ENCODE results near the gene PDE1A.
A peak's percentile ranks its signal among the peaks of the same experiment; 100 is the strongest.
"Not testable (repeated sequence)": the region's sequence is repeated elsewhere in the genome, so short reads cannot be mapped to it uniquely, and the experiment has no call there.

Gene PDE1A

GRCh38 chr2:182351427-182351826 is 75.4 kb downstream of the PDE1A start:
- no peak for DNase-seq

DNA sequence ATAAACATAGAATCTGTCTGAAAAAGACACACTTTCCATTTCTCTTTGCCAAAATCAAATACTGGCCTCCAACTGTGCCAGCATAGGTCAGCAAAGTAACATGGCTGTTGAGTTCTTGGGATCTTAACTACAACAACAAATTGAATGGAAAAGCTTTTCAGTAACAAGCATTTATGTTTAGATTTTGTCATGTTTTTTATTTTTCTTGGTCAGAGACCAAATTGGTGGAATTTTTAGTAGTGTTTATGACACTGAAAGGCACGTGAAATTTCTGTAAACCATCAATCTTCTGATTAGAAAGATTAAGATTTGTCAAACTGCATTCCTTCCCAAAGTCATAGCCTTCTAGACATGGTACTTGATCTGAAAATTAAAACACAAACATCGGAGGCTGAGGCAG is 77.6 kb downstream of the PDE1A start:
- no peak for DNase-seq

DNA sequence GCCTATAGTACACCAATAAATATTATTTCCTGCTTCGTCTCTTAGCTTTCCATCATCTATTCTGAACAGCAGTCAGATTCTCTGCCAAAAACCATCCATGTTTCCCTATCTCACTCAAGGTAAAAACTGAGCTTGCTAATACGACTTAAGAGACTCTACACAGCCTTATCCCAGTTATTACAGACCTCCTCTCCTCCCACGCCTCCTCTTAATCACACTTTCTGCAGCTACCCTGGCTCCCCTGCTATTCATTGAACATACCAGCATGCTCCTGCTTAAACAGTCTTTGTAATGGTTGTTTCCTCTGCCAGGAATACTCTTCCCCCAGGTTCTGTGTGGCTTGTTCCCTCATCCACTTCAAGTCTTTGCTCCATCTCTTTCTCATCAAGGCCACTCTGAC is 81.5 kb downstream of the PDE1A start:
- DNase-seq = no peak

DNA sequence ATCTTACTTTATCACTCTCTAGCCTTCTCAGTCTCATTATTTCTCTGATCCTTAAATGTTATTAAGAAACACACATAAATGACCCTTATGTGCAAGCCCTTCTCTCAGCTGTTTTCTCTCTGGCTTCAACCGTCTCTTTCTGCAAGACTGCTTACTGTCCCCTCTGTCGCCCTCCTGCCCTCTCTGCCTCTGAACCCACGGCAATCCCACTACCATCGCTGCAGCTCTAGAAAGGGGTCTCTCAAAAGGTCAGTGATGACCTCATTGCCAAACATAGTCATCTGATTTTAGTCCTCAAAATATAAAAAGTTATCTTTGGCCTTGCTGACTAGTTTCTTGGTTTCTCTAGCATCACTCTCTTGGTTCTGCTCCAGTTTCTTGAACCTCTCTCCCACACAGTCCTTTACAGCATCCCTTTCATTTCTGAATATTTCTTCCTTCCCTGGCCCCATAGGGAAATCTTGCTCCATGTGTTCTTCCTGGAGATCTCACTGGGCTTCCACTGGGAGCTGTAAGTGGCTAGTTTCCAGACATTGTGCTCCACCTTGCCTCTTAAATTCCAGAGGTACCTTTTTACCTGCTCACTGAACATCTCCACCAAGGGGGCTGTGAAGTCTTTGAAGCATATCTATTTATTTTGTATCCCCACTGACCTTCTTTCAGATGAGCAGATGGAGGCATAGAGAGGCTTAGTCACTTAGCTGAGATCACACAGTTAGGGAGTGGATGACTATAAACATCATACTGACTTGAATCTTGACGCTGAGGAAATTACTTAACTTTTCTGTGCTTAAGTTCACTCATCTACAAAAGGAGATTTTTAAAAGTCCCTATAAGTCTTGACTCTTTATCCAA is 96.2 kb downstream of the PDE1A start:
- no peak for DNase-seq

- no peak for DNase-seq
Observed at GRCh38 chr2:182324665-182325064, 102.2 kb downstream of the PDE1A start.

DNA sequence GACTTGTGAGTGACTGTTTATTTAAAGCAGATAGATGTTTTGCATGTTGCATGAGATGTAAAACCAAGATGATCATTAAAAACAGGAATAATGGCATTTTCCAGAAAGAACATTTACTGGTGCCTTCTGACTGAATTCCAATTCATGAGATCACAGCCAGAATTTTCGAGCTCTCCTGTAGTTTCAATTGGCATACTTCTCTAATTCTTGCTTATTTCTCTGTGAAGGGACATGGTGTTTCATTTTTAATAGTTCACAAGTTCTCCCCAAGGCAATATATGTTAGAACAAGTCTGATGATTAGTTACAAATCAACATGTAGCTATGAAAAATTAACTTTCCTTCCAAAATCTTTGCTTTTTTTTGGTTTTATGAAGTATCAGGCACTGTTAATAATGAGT is 105.7 kb downstream of the PDE1A start:
- no peak for DNase-seq

DNA sequence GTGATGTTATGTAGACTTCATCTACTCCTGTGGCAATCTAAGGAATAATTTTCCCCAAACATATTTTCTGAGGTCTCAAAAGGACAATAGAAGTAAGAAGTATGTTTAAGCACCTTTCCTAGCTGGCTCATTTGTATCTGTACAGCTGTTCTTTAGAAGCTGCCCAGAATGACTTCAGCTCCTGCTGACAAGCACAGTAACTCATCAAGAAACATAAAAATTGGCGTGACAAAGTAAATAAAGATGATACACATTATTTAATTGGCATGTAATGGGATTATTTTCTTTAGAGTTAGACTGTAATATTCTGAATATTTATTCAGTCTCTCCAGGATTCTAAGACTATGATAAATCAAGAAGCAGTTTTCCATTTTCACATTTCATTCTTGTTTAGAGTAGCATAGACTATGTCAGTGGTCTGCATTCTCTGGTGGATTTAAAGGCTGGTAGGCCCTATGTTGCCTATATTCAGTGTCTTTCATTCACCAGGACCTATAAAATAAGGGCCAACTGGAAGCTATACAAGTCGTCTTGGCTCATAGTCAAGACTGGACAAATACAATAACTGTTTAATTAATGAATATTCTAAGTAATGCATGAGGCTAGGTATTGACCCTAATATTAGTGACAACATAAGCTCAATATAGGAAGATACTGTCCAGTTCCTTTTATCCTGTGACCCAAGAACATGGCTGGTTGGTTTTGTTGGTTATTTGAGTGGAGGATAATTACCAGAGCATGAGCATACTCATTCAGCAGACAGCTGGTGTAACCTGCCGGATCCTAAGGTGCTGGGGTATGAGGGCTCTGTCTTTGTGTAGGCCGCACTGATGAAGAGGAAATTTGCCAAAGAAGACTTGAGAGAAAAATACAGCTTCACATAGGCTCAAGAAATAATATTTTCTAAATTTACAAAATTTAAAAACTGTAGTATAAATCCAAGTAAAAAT is 107.0 kb downstream of the PDE1A start:
- no peak for DNase-seq

- DNase-seq = no peak
Observed at GRCh38 chr2:182318466-182319220, 108.2 kb downstream of the PDE1A start.

- no peak for DNase-seq
Observed at GRCh38 chr2:182316950-182317349, 109.9 kb downstream of the PDE1A start.

- DNase-seq = no peak
Observed at GRCh38 chr2:182302972-182303371, 123.9 kb downstream of the PDE1A start.

DNA sequence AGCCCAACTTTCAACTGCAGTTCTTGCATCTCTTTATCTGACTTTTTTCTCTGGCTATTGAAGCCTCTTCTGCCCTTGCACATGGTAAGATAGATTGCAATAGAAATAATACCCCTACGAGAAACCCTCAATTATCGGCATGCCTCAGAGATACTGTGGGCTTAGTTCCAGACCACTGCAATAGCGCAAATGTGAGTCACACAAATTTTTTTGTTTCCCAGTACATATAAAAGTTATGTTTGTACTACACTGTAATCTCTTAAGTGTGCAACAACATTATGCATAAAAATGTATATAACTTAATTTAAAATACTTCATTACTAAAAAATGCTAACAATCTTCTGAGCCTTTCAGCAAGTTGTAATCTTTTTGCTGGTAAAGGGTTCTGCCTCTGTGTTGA is 124.7 kb downstream of the PDE1A start:
- no peak for DNase-seq

DNA sequence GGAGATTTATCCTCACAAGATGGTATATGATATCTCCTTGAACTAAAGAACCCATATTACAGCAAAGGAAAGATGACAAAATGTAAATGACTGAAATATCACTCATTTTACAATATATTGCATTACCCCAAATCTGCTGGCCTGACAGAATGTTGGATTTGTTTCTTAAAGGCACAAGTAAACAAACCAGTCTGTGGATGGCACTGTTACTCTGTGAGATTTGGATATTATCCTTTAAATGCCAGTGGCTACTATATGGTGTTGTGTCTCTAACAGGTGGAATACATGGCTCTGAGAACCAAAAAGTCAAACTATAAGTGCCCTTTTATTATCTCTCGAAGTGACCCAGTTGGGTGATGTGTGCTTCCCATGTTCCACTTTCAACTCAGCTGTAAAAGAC is 125.7 kb downstream of the PDE1A start:
- DNase-seq = no peak

- peak; percentile 94 for DNase-seq
Observed at GRCh38 chr2:182300608-182301007, 126.2 kb downstream of the PDE1A start.

- DNase-seq = no peak
Observed at GRCh38 chr2:182299632-182300031, 127.2 kb downstream of the PDE1A start.

DNA sequence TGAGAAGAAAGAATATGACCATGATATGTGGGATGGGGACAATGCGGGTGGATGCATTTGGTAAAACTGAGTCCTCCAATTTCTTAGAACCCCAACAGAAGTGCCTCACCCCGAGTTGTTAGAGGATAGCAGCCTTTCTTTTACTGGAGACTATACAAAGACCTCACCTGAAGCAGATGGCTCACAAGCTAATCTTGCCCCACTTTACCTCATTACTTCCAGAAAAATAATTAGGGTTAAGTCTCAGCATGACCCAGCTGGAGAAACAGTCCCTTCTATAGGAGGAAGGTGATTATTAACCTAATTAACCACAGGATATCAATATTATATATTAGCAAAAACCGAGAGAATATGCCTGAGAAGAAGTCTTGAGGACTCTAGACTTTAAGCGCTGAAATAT is 128.4 kb downstream of the PDE1A start:
- no peak for DNase-seq

- no peak for DNase-seq
Observed at GRCh38 chr2:182291296-182291695, 135.5 kb downstream of the PDE1A start.

- no peak for DNase-seq
Observed at GRCh38 chr2:182283512-182283911, 143.3 kb downstream of the PDE1A start.

DNA sequence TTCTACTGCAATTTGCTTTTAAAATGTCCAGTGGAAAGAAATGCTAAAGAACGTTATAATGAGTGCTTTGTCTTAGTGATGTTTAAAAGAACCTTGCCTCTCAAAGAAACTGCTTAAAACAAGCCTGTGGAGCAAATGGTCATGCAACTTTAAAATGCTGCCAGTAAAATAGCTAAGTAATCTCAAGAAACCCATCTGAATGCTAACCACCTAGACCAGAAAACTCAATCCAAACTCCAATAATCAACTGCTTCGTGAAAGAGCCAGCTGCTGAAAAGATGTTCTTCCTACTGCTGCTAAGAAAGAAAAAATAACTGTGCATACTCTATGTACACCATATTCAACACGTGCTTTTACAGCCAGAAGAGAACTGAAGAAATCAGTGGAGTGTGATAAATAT is 145.6 kb downstream of the PDE1A start:
- no peak for DNase-seq

GRCh38 chr2:182280118-182280517 is 146.7 kb downstream of the PDE1A start:
- DNase-seq = no peak

- not testable (repeated sequence) for DNase-seq
Observed at GRCh38 chr2:182276662-182277061, 150.2 kb downstream of the PDE1A start.

GRCh38 chr2:182267971-182268370 is 158.9 kb downstream of the PDE1A start:
- no peak for DNase-seq

GRCh38 chr2:182266909-182267308 is 159.9 kb downstream of the PDE1A start:
- no peak for DNase-seq

GRCh38 chr2:182265718-182266117 is 161.1 kb downstream of the PDE1A start:
- no peak for DNase-seq
